ENCODE data around the gene ZNF830. TPM values are rescaled to one million over a fixed set of nuclear protein-coding genes. Genes with fewer than 3 reads are reported as not detected.

The ZNF830 gene
- total and polyA plus RNA-seq, 9 of the 15 experiments (the other 6 are each of a cell fraction or from before 2014, with no cell fraction given), result 13.1 to 28.7 (median 21.7) TPM

GRCh38 chr17:34961093-34961911 is at the start of gene ZNF830, which contains the start of gene CCT6B (continued):
- TF ChIP-seq TGIF2 (CRISPR knock-in tag; IDR thresholded peaks at IDR 0.05) (no peak), JUNB (CRISPR knock-in tag; conservative IDR thresholded peaks at IDR 0.05) (no peak), TRIM28 (IDR thresholded peaks at IDR 0.05) (no peak; the same call in 1 of the 2 replicates), CREBBP (IDR thresholded peaks at IDR 0.05; ENCODE audit: low read depth, low read length) (no peak), ZKSCAN8 (CRISPR knock-in tag; IDR thresholded peaks at IDR 0.05) (no peak), POLR2A (conservative IDR thresholded peaks at IDR 0.05) (peak; percentile 97), ZNF75A (CRISPR knock-in tag; IDR thresholded peaks at IDR 0.05) (no peak), KLF16 (IDR thresholded peaks at IDR 0.05) (no peak), ZFP1 (CRISPR knock-in tag; IDR thresholded peaks at IDR 0.05) (no peak), MYBL2 (IDR thresholded peaks at IDR 0.05; ENCODE audit: low read depth) (peak; percentile 52), MYBL2 (CRISPR knock-in tag; IDR thresholded peaks at IDR 0.05; ENCODE audit: borderline replicate concordance) (no peak), RBBP5 (IDR thresholded peaks at IDR 0.05; ENCODE audit: borderline replicate concordance, insufficient read depth, low read length, poor library complexity, severe bottlenecking) (peak; percentile 86), HBP1 (CRISPR knock-in tag; IDR thresholded peaks at IDR 0.05) (no peak), SMC3 (conservative IDR thresholded peaks at IDR 0.05; ENCODE audit: insufficient read depth, low read depth, low read length) (no peak), SIN3B (IDR thresholded peaks at IDR 0.05; ENCODE audit: low read depth) (peak; percentile 100), ZFX (CRISPR knock-in tag; IDR thresholded peaks at IDR 0.05) (peak; percentile 96), HMGN3 (IDR thresholded peaks at IDR 0.05; ENCODE audit: borderline replicate concordance, extremely low read depth, insufficient read length, low read depth, low read length) (no peak), PTBP1 (IDR thresholded peaks at IDR 0.05; ENCODE audit: low read depth, low read length) (no peak), COPS2 (conservative IDR thresholded peaks at IDR 0.05) (no peak), FOXK2 (conservative IDR thresholded peaks at IDR 0.05 in 1 of 2, IDR thresholded peaks at IDR 0.05 in 1 of 2; ENCODE audit: low read depth in 2 of 2) (peak; percentile 65 to 67), KHSRP (IDR thresholded peaks at IDR 0.05) (no peak), TFAM (CRISPR knock-in tag; conservative IDR thresholded peaks at IDR 0.05) (no peak), MTA1 (IDR thresholded peaks at IDR 0.05; ENCODE audit: borderline replicate concordance) (peak; percentile 98)
- TF ChIP-seq, protein P1, sequence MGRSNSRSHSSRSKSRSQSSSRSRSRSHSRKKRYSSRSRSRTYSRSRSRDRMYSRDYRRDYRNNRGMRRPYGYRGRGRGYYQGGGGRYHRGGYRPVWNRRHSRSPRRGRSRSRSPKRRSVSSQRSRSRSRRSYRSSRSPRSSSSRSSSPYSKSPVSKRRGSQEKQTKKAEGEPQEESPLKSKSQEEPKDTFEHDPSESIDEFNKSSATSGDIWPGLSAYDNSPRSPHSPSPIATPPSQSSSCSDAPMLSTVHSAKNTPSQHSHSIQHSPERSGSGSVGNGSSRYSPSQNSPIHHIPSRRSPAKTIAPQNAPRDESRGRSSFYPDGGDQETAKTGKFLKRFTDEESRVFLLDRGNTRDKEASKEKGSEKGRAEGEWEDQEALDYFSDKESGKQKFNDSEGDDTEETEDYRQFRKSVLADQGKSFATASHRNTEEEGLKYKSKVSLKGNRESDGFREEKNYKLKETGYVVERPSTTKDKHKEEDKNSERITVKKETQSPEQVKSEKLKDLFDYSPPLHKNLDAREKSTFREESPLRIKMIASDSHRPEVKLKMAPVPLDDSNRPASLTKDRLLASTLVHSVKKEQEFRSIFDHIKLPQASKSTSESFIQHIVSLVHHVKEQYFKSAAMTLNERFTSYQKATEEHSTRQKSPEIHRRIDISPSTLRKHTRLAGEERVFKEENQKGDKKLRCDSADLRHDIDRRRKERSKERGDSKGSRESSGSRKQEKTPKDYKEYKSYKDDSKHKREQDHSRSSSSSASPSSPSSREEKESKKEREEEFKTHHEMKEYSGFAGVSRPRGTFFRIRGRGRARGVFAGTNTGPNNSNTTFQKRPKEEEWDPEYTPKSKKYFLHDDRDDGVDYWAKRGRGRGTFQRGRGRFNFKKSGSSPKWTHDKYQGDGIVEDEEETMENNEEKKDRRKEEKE (IDR thresholded peaks at IDR 0.05; ENCODE audit: borderline replicate concordance in 1 of 2, control insufficient read depth in 1 of 2, low read depth in 2 of 2, low read length in 1 of 2), result no peak

All from K562 (cell line).